ENCODE results near the gene RIPK1.
A peak's percentile ranks its signal among the peaks of the same experiment; 100 is the strongest.

RIPK1 gene

GRCh38 chr6:3117912-3118352, 49.6 kb downstream of the RIPK1 start:
- Histone ChIP-seq H3K36me3 (replicated peaks; ENCODE audit: low read depth, low read length) (no peaks in the 10 kb centered on the region), H3K4me2 (ENCODE audit: low read length) (peak overlapping the region; percentile 82), H4K20me1 (ENCODE audit: insufficient read depth, low read length) (no peaks in the 10 kb centered on the region), H3K9me3 (ENCODE audit: insufficient read depth, low read length) (no peaks in the 10 kb centered on the region), H3K79me2 (ENCODE audit: low read length) (no peaks in the 10 kb centered on the region), H3K4me3 (ENCODE audit: low read length) (peak overlapping the region; percentile 93), H2AFZ (ENCODE audit: low read depth, low read length) (peak overlapping the region; percentile 78), H3K9ac (ENCODE audit: low read length) (peak overlapping the region; percentile 78), H3K27ac (ENCODE audit: low read length) (peak overlapping the region; percentile 78), H3K4me1 (ENCODE audit: low read length) (peaks cover 12% of the 10 kb centered on the region), H3K27me3 (ENCODE audit: low read depth, low read length) (no peaks in the 10 kb centered on the region)
- TF ChIP-seq EZH2phosphoT487 (IDR thresholded peaks at IDR 0.05; ENCODE audit: low read depth) (no peak), CTCF (IDR thresholded peaks at IDR 0.05; ENCODE audit: low read depth, low read length) (no peak)

DNA sequence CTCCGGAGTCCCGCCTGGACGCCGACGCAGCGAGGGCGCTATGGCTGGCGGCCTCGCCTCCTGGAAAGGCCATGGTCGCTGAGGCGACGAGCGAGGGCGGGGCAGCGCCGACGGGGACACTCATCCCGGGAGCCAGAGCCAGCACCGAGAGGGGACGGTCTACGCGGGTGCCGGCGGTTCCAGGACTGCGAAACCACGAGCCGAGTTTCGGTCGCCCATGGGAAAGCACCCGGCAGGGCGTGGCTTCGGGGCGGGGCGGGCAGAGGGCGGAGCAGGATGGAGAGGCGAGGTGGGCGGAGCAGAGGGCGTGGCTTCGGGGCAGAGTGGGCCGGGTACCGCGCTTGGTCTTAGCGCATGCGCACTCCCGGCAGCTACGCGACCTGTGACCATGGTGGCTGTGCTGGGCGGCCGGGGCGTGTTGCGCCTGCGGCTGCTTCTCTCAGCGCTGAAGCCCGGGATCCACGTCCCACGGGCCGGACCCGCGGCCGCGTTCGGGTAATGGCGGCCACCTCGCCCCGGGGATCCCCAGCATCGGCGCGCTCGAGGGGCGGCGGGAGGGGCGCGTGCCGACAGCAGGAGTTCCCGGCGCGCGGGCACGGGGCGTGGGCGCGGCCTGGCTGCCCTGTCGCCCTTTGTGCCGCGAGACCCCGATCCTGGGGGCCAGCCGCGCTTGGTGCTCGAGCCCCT, 50.2 kb downstream of the RIPK1 start, which contains the start of gene BPHL:
Gene BPHL, plus strand, starts transcription at position 359 of the 687 bp plus-strand sequence. Its CDS starts 30 bp downstream, at position 389.
- Histone ChIP-seq H3K27me3 (ENCODE audit: low read depth, low read length) (no peaks in the 10 kb centered on the region), H3K4me1 (ENCODE audit: low read length) (peaks cover 12% of the 10 kb centered on the region), H3K9ac (ENCODE audit: low read length) (peak within 1 kb of the TSS; percentile 78), H3K9me3 (ENCODE audit: insufficient read depth, low read length) (no peaks in the 10 kb centered on the region), H3K36me3 (replicated peaks; ENCODE audit: low read depth, low read length) (no peaks in the 10 kb centered on the region), H3K27ac (ENCODE audit: low read length) (peak within 1 kb of the TSS; percentile 78), H3K4me3 (ENCODE audit: low read length) (peak within 1 kb of the TSS; percentile 93), H2AFZ (ENCODE audit: low read depth, low read length) (peak within 1 kb of the TSS; percentile 78), H4K20me1 (ENCODE audit: insufficient read depth, low read length) (no peaks in the 10 kb centered on the region), H3K79me2 (ENCODE audit: low read length) (no peaks in the 10 kb centered on the region), H3K4me2 (ENCODE audit: low read length) (peak within 1 kb of the TSS; percentile 85)
- TF ChIP-seq CTCF (IDR thresholded peaks at IDR 0.05; ENCODE audit: low read depth, low read length) (no peak), EZH2phosphoT487 (IDR thresholded peaks at IDR 0.05; ENCODE audit: low read depth) (no peak)

DNA sequence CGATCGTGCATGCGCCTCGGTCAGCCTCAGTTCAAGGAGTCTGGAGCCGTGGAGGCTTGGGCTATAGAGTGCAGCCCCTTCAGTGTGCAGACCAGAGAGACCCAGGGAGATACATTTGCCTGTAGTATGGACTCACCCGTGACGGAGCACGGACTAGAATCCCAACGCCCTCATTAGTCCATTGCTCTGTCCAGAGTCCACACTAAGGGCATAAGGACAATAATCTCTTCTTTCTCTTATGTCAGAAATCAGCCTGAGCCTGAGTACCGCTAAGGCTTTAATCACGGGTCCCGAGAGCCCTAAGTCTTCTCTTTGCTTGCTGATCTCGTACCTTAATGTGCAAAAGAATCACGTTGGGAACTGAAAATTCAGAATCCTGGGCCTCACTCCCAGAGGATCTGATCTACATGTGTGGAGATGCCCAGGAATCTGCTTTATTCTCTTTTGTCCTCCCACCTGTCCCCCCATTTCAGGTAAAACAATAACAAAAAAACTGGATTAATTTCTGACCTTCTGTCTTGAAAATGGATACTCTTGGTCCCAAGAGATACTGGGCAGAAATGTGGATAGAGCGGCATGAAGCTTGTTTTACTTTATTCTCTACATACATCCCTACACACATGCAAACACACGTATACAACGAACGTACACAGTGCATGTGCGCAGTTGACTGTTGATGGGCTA, 50.9 kb downstream of the RIPK1 start:
- Histone ChIP-seq H3K27me3 (ENCODE audit: low read depth, low read length) (no peaks in the 10 kb centered on the region), H2AFZ (ENCODE audit: low read depth, low read length) (peak overlapping the region; percentile 12; the same call in 1 of the 2 replicates), H3K9me3 (ENCODE audit: insufficient read depth, low read length) (no peaks in the 10 kb centered on the region), H3K9ac (ENCODE audit: low read length) (peak overlapping the region; percentile 73), H3K4me2 (ENCODE audit: low read length) (peak overlapping the region; percentile 85), H4K20me1 (ENCODE audit: insufficient read depth, low read length) (no peaks in the 10 kb centered on the region), H3K4me1 (ENCODE audit: low read length) (peaks cover 12% of the 10 kb centered on the region), H3K4me3 (ENCODE audit: low read length) (peak overlapping the region; percentile 93), H3K79me2 (ENCODE audit: low read length) (no peaks in the 10 kb centered on the region), H3K27ac (ENCODE audit: low read length) (no peak overlapping the region), H3K36me3 (replicated peaks; ENCODE audit: low read depth, low read length) (no peaks in the 10 kb centered on the region)
- TF ChIP-seq CTCF (IDR thresholded peaks at IDR 0.05; ENCODE audit: low read depth, low read length) (no peak), EZH2phosphoT487 (IDR thresholded peaks at IDR 0.05; ENCODE audit: low read depth) (no peak)

DNA sequence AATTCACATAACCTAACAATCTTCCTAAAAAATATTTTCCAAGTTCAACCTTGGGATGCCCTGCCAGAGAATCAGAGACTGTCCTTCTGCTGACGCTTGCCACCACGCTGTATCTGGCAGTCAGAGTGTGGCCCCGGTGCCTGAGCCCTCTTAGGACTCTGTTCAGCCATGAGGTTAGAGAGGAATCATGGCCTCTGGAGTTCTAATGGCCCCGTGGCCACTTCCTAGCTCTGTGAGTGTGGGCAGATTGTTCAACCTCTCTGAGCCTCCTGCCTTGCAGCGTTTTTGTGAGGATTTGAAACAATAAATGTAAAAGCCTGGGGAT, 52.4 kb downstream of the RIPK1 start:
- H3K4me2 ChIP-seq (ENCODE audit: low read length), result no peak overlapping the region
- no peak overlapping the region for H3K27ac ChIP-seq (ENCODE audit: low read length)
- TF ChIP-seq EZH2phosphoT487 (IDR thresholded peaks at IDR 0.05; ENCODE audit: low read depth), result no peak
- TF ChIP-seq CTCF (IDR thresholded peaks at IDR 0.05; ENCODE audit: low read depth, low read length), result no peak

More for the DNA sequence above, 52.4 kb downstream of the RIPK1 start:
- H3K9ac ChIP-seq (ENCODE audit: low read length), result no peak overlapping the region
- H3K4me3 ChIP-seq (ENCODE audit: low read length), result no peak overlapping the region
- H3K4me1 ChIP-seq (ENCODE audit: low read length), result peaks cover 12% of the 10 kb centered on the region
- H3K9me3 ChIP-seq (ENCODE audit: insufficient read depth, low read length), result no peaks in the 10 kb centered on the region
- no peak overlapping the region for H2AFZ ChIP-seq (ENCODE audit: low read depth, low read length)
- no peaks in the 10 kb centered on the region for H4K20me1 ChIP-seq (ENCODE audit: insufficient read depth, low read length)
- no peaks in the 10 kb centered on the region for H3K27me3 ChIP-seq (ENCODE audit: low read depth, low read length)
- no peaks in the 10 kb centered on the region for H3K36me3 ChIP-seq (replicated peaks; ENCODE audit: low read depth, low read length)
- no peaks in the 10 kb centered on the region for H3K79me2 ChIP-seq (ENCODE audit: low read length)

All from OCI-LY3 (cell line).